ENCODE data around the gene SFXN5. TPM values are rescaled to one million over a fixed set of nuclear protein-coding genes. Genes with fewer than 3 reads are reported as not detected.

Gene SFXN5
- total RNA-seq, 1 experiment from 2014 or later, result 5.1 TPM

- H3K4me1 ChIP-seq (ENCODE audit: low read length), result no peaks in the 10 kb centered on the region
- H3K36me3 ChIP-seq (ENCODE audit: insufficient read depth, low read length), result no peaks in the 10 kb centered on the region
- no peaks in the 10 kb centered on the region for H3K9me3 ChIP-seq (ENCODE audit: low read length)
- H3K27me3 ChIP-seq (ENCODE audit: low read length), result no peaks in the 10 kb centered on the region
- no peak overlapping the region for H3K9ac ChIP-seq (ENCODE audit: low read length)
- no peak overlapping the region for H3K27ac ChIP-seq (ENCODE audit: low read length)
- H4K20me1 ChIP-seq (ENCODE audit: insufficient read depth, low read depth, low read length), result no peaks in the 10 kb centered on the region; the same call in 1 of the 2 replicates
- H3K4me3 ChIP-seq (ENCODE audit: low read length), result no peak overlapping the region
- no peak overlapping the region for H3K4me2 ChIP-seq (ENCODE audit: low read depth, low read length, poor library complexity, severe bottlenecking)
- no peaks in the 10 kb centered on the region for H3K9me2 ChIP-seq (replicated peaks; ENCODE audit: insufficient read depth, low read length)
- no peak overlapping the region for H2AFZ ChIP-seq (ENCODE audit: low read length)
- H3K79me2 ChIP-seq (ENCODE audit: low read length), result no peaks in the 10 kb centered on the region
- DNase-seq, result no peak
These were observed 177.0 kb downstream of the SFXN5 start for GRCh38 chr2:72894514-72894913.

GRCh38 chr2:72893594-72894319 is 177.8 kb downstream of the SFXN5 start:
- Histone ChIP-seq H3K9me3 (ENCODE audit: low read length) (no peaks in the 10 kb centered on the region), H2AFZ (ENCODE audit: low read length) (no peak overlapping the region), H3K79me2 (ENCODE audit: low read length) (no peaks in the 10 kb centered on the region), H3K36me3 (ENCODE audit: insufficient read depth, low read length) (no peaks in the 10 kb centered on the region), H3K27ac (ENCODE audit: low read length) (no peak overlapping the region), H3K9ac (ENCODE audit: low read length) (no peak overlapping the region), H3K9me2 (replicated peaks; ENCODE audit: insufficient read depth, low read length) (no peaks in the 10 kb centered on the region), H3K4me2 (ENCODE audit: low read depth, low read length, poor library complexity, severe bottlenecking) (no peak overlapping the region), H3K27me3 (ENCODE audit: low read length) (no peaks in the 10 kb centered on the region), H3K4me1 (ENCODE audit: low read length) (no peaks in the 10 kb centered on the region), H3K4me3 (ENCODE audit: low read length) (no peak overlapping the region), H4K20me1 (ENCODE audit: insufficient read depth, low read depth, low read length) (no peaks in the 10 kb centered on the region; the same call in 1 of the 2 replicates)
- DNase-seq, result peak; percentile 90

- Histone ChIP-seq H3K4me3 (ENCODE audit: low read length) (no peak overlapping the region), H3K4me2 (ENCODE audit: low read depth, low read length, poor library complexity, severe bottlenecking) (no peak overlapping the region), H3K27ac (ENCODE audit: low read length) (no peak overlapping the region), H2AFZ (ENCODE audit: low read length) (no peak overlapping the region), H3K9me3 (ENCODE audit: low read length) (no peaks in the 10 kb centered on the region), H4K20me1 (ENCODE audit: insufficient read depth, low read depth, low read length) (no peaks in the 10 kb centered on the region; the same call in 1 of the 2 replicates), H3K9ac (ENCODE audit: low read length) (no peak overlapping the region), H3K9me2 (replicated peaks; ENCODE audit: insufficient read depth, low read length) (no peaks in the 10 kb centered on the region), H3K4me1 (ENCODE audit: low read length) (no peaks in the 10 kb centered on the region), H3K27me3 (ENCODE audit: low read length) (no peaks in the 10 kb centered on the region), H3K79me2 (ENCODE audit: low read length) (no peaks in the 10 kb centered on the region), H3K36me3 (ENCODE audit: insufficient read depth, low read length) (no peaks in the 10 kb centered on the region)
- DNase-seq, result peak; percentile 92
These were observed 178.9 kb downstream of the SFXN5 start for GRCh38 chr2:72892506-72893173.

Other genes with a start within 250 kb of the SFXN5 start
- gene EXOC6B, start 245.7 kb downstream of the SFXN5 start, total RNA-seq (2014; rRNA removed; shearing (Covaris generic); ENCODE audit: low replicate concordance), result not detected in 2 replicates
- 1.6 TPM in 1 of 2 replicates, not detected in the other for gene SPR, start 184.3 kb downstream of the SFXN5 start, total RNA-seq (2014; rRNA removed; shearing (Covaris generic); ENCODE audit: low replicate concordance)
- not detected in 2 replicates for gene EMX1, start 154.2 kb downstream of the SFXN5 start, total RNA-seq (2014; rRNA removed; shearing (Covaris generic); ENCODE audit: low replicate concordance)
- gene RAB11FIP5, start 41.2 kb upstream of the SFXN5 start, total RNA-seq (2014; rRNA removed; shearing (Covaris generic); ENCODE audit: low replicate concordance), result 0.14 TPM in 1 of 2 replicates, not detected in the other
- not detected in 2 replicates for gene NOTO, start 130.9 kb upstream of the SFXN5 start, total RNA-seq (2014; rRNA removed; shearing (Covaris generic); ENCODE audit: low replicate concordance)
- gene SMYD5, start 142.5 kb upstream of the SFXN5 start, total RNA-seq (2014; rRNA removed; shearing (Covaris generic); ENCODE audit: low replicate concordance), result 35.6 and 48.1 TPM in 2 replicates
- 35.4 and 45.3 TPM in 2 replicates for gene PRADC1, start 161.5 kb upstream of the SFXN5 start, total RNA-seq (2014; rRNA removed; shearing (Covaris generic); ENCODE audit: low replicate concordance)
- 482 and 608 TPM in 2 replicates for gene CCT7, start 162.6 kb upstream of the SFXN5 start, total RNA-seq (2014; rRNA removed; shearing (Covaris generic); ENCODE audit: low replicate concordance)
- gene FBXO41, start 212.8 kb upstream of the SFXN5 start, total RNA-seq (2014; rRNA removed; shearing (Covaris generic); ENCODE audit: low replicate concordance), result 44.9 and 55.6 TPM in 2 replicates
- gene EGR4, start 221.8 kb upstream of the SFXN5 start, total RNA-seq (2014; rRNA removed; shearing (Covaris generic); ENCODE audit: low replicate concordance), result 0.14 and 0.75 TPM in 2 replicates

Measured in Karpas-422 (cell line).